Left colon (tissue), 2 donors: ENCODE measurements around the gene ADK. TPM values are rescaled to one million over a fixed set of nuclear protein-coding genes. Genes with fewer than 3 reads are reported as not detected.

Experiments
- ATAC-seq: fragments of 200-7000 bp; cut with Tn5 transposase; one replicate; pipeline ENCODE4 v1.9.1; 2020; ENCODE audit warnings: mild to moderate bottlenecking, moderate library complexity
- DNase-seq, 2 donors: peaks; one replicate each; pipeline ENCODE4 v3.0.0-alpha.2; 2020
- intact Hi-C, 2 donors: fragments of 100-400 bp; cut with DNase I in 1 of 2; cut with micrococcal nuclease in 1 of 2; formaldehyde crosslinking; loops; one replicate each; pipeline versions ENCODE4 v1.11.2 to v1.14.0; 2022; cut with DNase I, micrococcal nuclease
- total RNA-seq, 2 donors: library from RNA; stranded (reverse); fragmentation: NEBNext Ultra II Directional; extraction: Animal tissue kit (Norgen Biotek cat#: 25700); gene quantifications; one replicate each; pipeline ENCODE4 v1.2.1, GENCODE V29; 2021
- donor health status: DM: no; HTN: no; CAD: no.
- donor health status: DM: yes; HTN: yes; CAD: no.

ADK gene
- total RNA-seq, 2 donors from 2014 or later = 16.2 to 16.4 TPM

DNA sequence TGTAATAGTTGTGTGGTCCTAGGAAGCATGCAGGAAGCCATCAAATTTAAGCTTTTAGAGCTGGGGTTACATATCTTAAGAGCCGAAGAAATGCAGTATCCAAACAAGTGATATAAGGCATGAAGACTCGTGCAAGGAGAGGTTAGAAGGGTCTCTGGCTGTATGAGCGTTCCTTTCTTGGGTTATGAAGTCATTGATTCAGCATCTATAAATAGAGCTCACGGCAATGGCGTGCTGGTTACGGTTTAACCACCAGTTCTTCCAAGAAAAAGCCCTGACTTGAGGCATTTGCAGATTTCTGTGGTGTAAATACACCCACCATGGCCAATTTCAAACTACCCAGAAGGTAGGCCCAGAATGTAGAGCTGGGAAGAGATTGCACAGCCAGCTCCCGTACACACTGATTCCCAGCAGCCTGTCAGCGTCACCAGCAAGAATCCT, 603.4 kb downstream of the ADK start:
- no peak for DNase-seq
- ATAC-seq = no peak
- intact Hi-C loops = no loop called here

DNA sequence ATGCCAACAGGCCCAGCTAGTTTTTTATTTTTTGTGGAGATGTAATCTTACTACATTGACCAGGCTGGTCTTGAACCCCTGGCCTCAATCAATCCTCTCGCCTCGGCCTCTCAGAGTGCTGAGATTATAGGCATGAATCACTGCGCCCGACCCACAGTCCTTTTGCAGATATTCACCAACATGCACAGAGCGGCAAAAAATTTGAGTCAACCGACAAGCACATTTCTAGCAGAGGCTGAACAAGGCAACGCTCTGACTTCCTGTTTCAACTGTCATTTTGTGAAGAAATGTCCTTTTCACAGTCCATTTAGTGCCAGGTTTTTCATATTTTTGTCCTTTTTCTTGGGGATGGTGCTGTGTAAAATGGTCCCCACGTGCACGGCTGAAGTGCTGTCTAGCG, 604.3 kb downstream of the ADK start:
- DNase-seq = no peak
- ATAC-seq = no peak
- intact Hi-C loops = no loop called here

Other genes starting within 250 kb of the ADK start
- 1 to 10 TPM; 3.5 to 7.1 TPM for gene PLAU, start 240.1 kb upstream of the ADK start, total RNA-seq
- gene VCL, start 153.1 kb upstream of the ADK start, total RNA-seq = 100 to 1,000 TPM; 122 to 123 TPM
- gene AP3M1, start 393 bp upstream of the ADK start, total RNA-seq = 10 to 100 TPM; 28.3 to 31.2 TPM